Measurements from ENCODE around the gene HOXA4.

HOXA4 gene

DNA sequence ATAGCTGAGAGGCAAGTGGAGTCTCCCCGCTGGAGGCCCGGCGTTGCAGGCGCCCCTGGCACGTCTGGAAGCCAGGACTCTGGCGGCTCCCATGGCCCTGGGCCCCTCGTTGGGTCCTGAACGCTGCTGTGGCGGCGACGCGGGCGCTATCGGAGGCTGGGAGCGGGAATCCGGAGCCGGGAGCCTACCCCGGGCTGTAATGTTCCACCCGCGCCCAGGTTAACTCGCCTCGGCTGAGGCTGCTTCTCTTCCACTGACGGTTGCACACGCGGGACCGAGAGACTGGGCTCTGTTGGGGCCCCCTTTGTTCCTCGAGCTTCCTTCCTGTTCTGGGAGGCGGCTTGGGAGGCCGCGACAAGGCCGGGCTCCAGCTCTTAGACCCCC is 14.2 kb upstream of the HOXA4 start:
- Histone ChIP-seq H3K9me3 (no peaks in the 10 kb centered on the region), H3K36me3 (no peaks in the 10 kb centered on the region), H3K27me3 (peaks cover 100% of the 10 kb centered on the region), H3K4me3 (ENCODE audit: low read depth, low read length) (no peak overlapping the region), H3K4me1 (no peaks in the 10 kb centered on the region)
- TF ChIP-seq, protein P1, sequence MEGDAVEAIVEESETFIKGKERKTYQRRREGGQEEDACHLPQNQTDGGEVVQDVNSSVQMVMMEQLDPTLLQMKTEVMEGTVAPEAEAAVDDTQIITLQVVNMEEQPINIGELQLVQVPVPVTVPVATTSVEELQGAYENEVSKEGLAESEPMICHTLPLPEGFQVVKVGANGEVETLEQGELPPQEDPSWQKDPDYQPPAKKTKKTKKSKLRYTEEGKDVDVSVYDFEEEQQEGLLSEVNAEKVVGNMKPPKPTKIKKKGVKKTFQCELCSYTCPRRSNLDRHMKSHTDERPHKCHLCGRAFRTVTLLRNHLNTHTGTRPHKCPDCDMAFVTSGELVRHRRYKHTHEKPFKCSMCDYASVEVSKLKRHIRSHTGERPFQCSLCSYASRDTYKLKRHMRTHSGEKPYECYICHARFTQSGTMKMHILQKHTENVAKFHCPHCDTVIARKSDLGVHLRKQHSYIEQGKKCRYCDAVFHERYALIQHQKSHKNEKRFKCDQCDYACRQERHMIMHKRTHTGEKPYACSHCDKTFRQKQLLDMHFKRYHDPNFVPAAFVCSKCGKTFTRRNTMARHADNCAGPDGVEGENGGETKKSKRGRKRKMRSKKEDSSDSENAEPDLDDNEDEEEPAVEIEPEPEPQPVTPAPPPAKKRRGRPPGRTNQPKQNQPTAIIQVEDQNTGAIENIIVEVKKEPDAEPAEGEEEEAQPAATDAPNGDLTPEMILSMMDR (IDR thresholded peaks at IDR 0.05; ENCODE audit: low read depth, low read length), result no peak
- peak; percentile 10 for DNase-seq

DNA sequence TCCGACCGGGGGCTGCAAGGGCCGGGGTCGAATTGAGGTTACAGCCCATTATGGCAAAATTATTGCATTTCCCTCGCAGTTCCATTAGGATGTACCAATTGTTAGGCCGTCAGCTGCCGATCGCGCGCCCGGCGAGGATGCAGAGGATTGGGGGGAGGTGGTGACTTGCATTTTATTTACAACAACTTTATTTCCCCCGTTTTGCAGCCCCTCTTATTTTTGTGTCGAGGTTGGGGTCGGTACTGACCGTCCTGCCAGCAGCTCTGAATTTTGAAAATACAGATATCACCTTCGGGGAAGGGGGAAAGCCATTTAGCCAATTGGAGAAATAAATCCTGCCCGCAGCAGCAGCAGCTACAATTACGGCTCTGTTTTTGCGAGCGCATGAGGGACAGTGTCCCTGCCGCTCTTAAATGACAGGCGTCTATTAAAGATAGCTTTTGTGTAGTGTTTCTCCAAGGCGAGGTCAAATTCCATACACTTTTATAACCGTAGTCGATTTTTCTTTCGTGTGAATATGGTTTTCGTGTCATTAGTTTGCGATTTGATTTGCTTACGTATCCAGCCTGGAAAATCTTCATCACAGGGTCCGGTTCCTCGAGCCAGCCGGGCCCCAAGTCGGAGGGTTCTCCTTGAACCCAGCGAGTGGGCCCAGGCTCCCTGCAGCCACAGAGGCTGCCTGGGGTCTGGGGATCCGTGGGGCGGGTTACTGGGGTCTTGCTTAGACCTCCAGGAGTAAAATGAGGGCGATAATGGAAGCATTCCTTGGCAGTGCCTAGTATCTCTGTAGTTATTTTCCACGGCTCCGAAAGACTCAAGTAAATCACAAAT is 13.6 kb upstream of the HOXA4 start:
- no peak for DNase-seq
- Histone ChIP-seq H3K4me1 (no peaks in the 10 kb centered on the region), H3K36me3 (no peaks in the 10 kb centered on the region), H3K4me3 (ENCODE audit: low read depth, low read length) (no peak overlapping the region), H3K27me3 (peaks cover 100% of the 10 kb centered on the region), H3K9me3 (no peaks in the 10 kb centered on the region)
- TF ChIP-seq, protein P1 (IDR thresholded peaks at IDR 0.05; ENCODE audit: low read depth, low read length), result no peak

DNA sequence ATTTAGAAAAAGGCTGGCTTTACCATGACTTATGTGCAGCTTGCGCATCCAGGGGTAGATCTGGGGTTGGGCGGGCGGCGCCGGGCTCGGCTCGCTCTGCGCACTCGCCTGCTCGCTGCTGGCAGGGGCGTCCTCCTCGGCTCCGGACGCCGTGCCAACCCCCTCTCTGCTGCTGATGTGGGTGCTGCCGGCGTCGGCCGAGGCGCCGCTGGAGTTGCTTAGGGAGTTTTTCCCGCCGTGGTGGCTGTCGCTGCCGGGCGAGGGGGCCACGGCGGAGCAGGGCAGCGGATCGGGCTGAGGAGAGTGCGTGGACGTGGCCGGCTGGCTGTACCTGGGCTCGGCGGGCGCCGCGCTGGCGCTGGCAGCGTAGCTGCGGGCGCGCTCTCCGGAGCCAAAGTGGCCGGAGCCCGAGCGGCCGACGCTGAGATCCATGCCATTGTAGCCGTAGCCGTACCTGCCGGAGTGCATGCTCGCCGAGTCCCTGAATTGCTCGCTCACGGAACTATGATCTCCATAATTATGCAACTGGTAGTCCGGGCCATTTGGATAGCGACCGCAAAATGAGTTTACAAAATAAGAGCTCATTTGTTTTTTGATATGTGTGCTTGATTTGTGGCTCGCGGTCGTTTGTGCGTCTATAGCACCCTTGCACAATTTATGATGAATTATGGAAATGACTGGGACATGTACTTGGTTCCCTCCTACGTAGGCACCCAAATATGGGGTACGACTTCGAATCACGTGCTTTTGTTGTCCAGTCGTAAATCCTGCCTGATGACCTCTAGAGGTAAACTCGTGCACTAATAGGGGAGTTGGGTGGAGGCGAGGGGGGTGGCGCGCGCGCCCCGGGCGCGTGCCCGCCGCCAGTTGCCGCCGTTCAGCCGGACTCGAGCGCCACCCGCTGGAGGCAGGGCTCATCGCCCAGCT is 12.7 kb upstream of the HOXA4 start, which contains the start of gene HOXA5:
TSS of gene HOXA5 (minus strand) at position 659 of the 927 bp plus-strand sequence. CDS start at position 585, 74 bp downstream.
- DNase-seq, result peak; percentile 36
- H3K9me3 ChIP-seq, result no peaks in the 10 kb centered on the region
- no peaks in the 10 kb centered on the region for H3K36me3 ChIP-seq
- no peaks in the 10 kb centered on the region for H3K4me1 ChIP-seq
- TF ChIP-seq, protein P1 (IDR thresholded peaks at IDR 0.05; ENCODE audit: low read depth, low read length), result peak; percentile 49
- H3K27me3 ChIP-seq, result peaks cover 100% of the 10 kb centered on the region
- no peak within 1 kb of the TSS for H3K4me3 ChIP-seq (ENCODE audit: low read depth, low read length)

DNA sequence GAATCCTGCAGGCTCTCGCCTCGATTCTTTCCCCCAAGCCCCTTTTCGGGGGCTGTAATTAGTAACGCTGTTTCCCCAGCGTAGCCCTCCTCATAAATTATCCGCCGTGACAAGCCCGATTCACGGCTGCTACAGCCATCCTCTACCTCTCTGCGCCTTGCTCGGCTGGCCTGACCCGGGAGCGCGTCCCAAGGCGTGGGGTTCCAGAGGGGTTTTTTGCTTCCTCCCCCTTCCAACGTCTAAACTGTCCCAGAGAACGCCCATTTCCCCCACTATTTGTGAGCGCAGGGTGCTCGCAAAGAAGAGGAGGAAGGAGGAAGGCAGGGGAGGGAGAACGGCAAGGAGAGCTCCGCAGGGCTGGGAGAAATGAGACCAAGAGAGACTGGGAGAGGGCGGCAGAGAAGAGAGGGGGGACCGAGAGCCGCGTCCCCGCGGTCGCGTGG is 12.0 kb upstream of the HOXA4 start:
- no peak for DNase-seq
- no peaks in the 10 kb centered on the region for H3K4me1 ChIP-seq
- H3K27me3 ChIP-seq, result peaks cover 100% of the 10 kb centered on the region
- no peaks in the 10 kb centered on the region for H3K36me3 ChIP-seq
- TF ChIP-seq, protein P1 (IDR thresholded peaks at IDR 0.05; ENCODE audit: low read depth, low read length), result no peak
- H3K9me3 ChIP-seq, result no peaks in the 10 kb centered on the region
- no peak overlapping the region for H3K4me3 ChIP-seq (ENCODE audit: low read depth, low read length)

DNA sequence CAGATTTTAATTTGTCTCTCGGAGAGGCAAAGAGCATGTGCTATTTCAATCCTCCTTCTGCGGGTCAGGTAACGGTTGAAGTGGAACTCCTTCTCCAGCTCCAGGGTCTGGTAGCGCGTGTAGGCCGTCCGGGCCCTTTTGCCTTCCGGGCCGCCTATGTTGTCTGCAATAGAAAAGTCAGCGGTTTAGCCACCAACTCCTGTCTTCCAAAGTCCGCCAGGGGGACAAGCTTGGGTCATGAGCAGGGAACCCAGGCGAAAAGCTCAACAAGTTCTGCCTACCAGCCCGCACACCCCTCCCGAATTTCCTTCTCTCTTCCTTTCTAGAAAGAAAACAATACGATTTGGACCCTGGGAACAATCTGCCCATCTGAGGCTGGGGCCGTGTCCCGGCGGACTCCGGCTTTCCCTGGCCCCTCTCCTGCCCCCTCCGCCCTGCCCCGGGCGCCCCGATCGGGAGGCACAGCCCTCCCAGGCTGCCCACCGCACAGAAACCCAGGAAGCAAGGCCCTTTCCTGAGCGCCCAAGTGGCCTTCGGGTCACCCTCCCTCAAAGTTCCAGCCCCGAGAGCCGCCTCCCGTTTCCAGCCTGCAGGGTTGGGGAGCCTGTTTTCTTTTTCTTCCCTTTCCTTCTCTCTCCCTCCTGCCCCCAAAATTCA is 11.5 kb upstream of the HOXA4 start:
- H3K4me1 ChIP-seq, result no peaks in the 10 kb centered on the region
- no peaks in the 10 kb centered on the region for H3K9me3 ChIP-seq
- H3K27me3 ChIP-seq, result peaks cover 100% of the 10 kb centered on the region
- DNase-seq, result no peak
- TF ChIP-seq, protein P1 (IDR thresholded peaks at IDR 0.05; ENCODE audit: low read depth, low read length), result no peak
- no peak overlapping the region for H3K4me3 ChIP-seq (ENCODE audit: low read depth, low read length)
- no peaks in the 10 kb centered on the region for H3K36me3 ChIP-seq
